Measurements from ENCODE around the gene DAP. TPM values are rescaled to one million over a fixed set of nuclear protein-coding genes. Genes with fewer than 3 reads are reported as not detected.

DAP gene
- total RNA-seq, 1 experiment from 2014 or later = 47.2 TPM

- Histone ChIP-seq H3K79me2 (ENCODE audit: insufficient read depth, low read length) (no peaks in the 10 kb centered on the region), H4K20me1 (ENCODE audit: control insufficient read depth, insufficient read depth, insufficient read length) (no peaks in the 10 kb centered on the region), H3K9me3 (ENCODE audit: control insufficient read depth, low read depth, low read length) (no peaks in the 10 kb centered on the region), H3K9ac (ENCODE audit: extremely low read depth, insufficient read length, low read length) (no peak overlapping the region), H3K23me2 (ENCODE audit: insufficient read length, low read depth, low read length, poor library complexity, severe bottlenecking) (no peaks in the 10 kb centered on the region), H2BK5ac (ENCODE audit: insufficient read length, low read length) (no peak overlapping the region), H2BK120ac (ENCODE audit: low read depth, low read length, poor library complexity, severe bottlenecking) (no peak overlapping the region), H2AK5ac (ENCODE audit: insufficient read length, low read length) (no peak overlapping the region), H3K4me1 (ENCODE audit: insufficient read depth, low read length) (no peaks in the 10 kb centered on the region), H3K79me1 (ENCODE audit: insufficient read depth, low read depth, low read length, poor library complexity, severe bottlenecking) (no peaks in the 10 kb centered on the region), H3K18ac (ENCODE audit: insufficient read length, low read depth, low read length) (no peak overlapping the region), H3K23ac (ENCODE audit: insufficient read length, low read depth, low read length) (no peak overlapping the region), H4K91ac (ENCODE audit: insufficient read length, low read depth, low read length) (no peak overlapping the region), H2BK15ac (ENCODE audit: low read depth, low read length) (no peak overlapping the region), H2AFZ (ENCODE audit: low read length) (no peak overlapping the region), H3K4ac (ENCODE audit: low read depth, low read length) (no peak overlapping the region), H3K56ac (ENCODE audit: insufficient read length, low read depth, low read length) (no peak overlapping the region), H4K5ac (ENCODE audit: insufficient read length, low read depth, low read length) (no peak overlapping the region), H3K27ac (ENCODE audit: insufficient read length, low read depth, low read length) (no peak overlapping the region), H3T11ph (ENCODE audit: low read length) (no peak overlapping the region), H3K27me3 (ENCODE audit: insufficient read depth, low read length) (no peaks in the 10 kb centered on the region), H4K8ac (replicated peaks; ENCODE audit: insufficient read length, low read depth, low read length) (no peak overlapping the region), H2BK12ac (ENCODE audit: insufficient read length, low read depth, low read length) (no peak overlapping the region), H2BK20ac (ENCODE audit: low read depth, low read length, poor library complexity, severe bottlenecking) (no peak overlapping the region), H3K4me2 (ENCODE audit: insufficient read depth, insufficient read length, low read length) (no peak overlapping the region), H3K14ac (ENCODE audit: insufficient read depth, low read length) (no peak overlapping the region)
- H3K9me3 Mint-ChIP-seq = no peaks in the 10 kb centered on the region
- no peak overlapping the region for H3K4me3 Mint-ChIP-seq
- H3K36me3 Mint-ChIP-seq (ENCODE audit: insufficient read depth in 1 of 3, low read depth in 3 of 3) = no peaks in the 10 kb centered on the region
- TF ChIP-seq CTCF (conservative IDR thresholded peaks at IDR 0.05) = no peak
- H3K27ac Mint-ChIP-seq = no peak overlapping the region
- peaks cover 2 to 4% of the 10 kb centered on the region in 2 experiments; a peak in 2 of 4 replicates for H3K4me1 Mint-ChIP-seq
- no CpG with 5 or more reads among the region's 14 CpGs for WGBS (ENCODE audit: extremely low coverage, insufficient read length, low lambda C conversion rate)
- peaks cover 19% of the 10 kb centered on the region for H3K27me3 Mint-ChIP-seq (ENCODE audit: low read depth)
- no peak for DNase-seq
Measured at GRCh38 chr5:10671041-10672008, 89.7 kb downstream of the DAP start.

All from H9 (cell line).